Mesenteric fat pad (tissue), 1 donor: ENCODE data around the gene ATAD3C. TPM values are rescaled to one million over a fixed set of nuclear protein-coding genes. Genes with fewer than 3 reads are reported as not detected.
"Not testable (repeated sequence)": the region's sequence is repeated elsewhere in the genome, so short reads cannot be mapped to it uniquely, and the experiment has no call there.

ENCODE experiments used
- DNase-seq: peaks from one replicate; pipeline ENCODE4 v3.0.0-alpha.2; 2020; ENCODE audit warnings: low spot score
- total RNA-seq: library from RNA; stranded (reverse); fragmentation: NEBNext Ultra II Directional; extraction: Animal tissue kit (Norgen Biotek cat#: 25700); gene quantifications from one replicate; pipeline ENCODE4 v1.2.1, GENCODE V29; 2021
- donor health status: DM: yes; HTN: yes; CAD: no.

Gene ATAD3C
- total RNA-seq, 1 donor from 2014 or later = 0.51 TPM

DNA sequence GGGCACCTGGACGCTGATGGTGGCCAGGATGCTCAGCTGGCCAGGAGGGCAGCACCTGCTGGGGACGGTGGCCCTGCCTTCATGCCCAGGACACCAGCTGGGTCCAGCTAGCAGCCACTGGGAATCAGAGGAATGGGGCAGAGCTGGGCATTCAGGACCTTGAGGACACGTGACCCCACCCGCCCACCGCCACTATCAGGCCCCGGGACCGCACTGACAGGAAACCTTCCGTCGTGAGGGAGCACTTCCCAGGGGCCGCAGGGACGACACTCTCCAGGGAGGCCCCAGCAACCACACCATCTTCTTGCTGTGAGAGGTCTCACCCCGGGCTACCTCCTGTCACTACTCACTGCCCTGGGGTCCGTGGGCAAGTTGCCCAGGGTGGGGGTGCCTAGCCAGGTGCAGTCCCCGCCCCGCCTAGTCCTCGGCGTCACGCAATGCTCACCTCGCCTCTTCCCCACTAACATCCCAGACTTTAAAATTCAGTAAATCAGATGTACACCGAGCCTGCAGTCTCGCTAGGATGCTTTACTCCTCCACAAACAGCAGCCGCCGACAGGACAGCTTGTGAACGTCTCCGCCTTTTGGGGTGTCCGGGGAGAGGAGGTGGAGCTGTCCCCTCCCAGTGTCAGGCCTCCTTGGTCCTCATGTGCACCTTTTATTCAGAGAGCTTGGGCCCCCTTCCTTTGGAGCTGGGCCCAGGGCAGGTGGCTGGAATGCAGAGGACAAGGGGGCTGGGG lies 9.1 kb upstream of the ATAD3C start:
- DNase-seq = no peak

DNA sequence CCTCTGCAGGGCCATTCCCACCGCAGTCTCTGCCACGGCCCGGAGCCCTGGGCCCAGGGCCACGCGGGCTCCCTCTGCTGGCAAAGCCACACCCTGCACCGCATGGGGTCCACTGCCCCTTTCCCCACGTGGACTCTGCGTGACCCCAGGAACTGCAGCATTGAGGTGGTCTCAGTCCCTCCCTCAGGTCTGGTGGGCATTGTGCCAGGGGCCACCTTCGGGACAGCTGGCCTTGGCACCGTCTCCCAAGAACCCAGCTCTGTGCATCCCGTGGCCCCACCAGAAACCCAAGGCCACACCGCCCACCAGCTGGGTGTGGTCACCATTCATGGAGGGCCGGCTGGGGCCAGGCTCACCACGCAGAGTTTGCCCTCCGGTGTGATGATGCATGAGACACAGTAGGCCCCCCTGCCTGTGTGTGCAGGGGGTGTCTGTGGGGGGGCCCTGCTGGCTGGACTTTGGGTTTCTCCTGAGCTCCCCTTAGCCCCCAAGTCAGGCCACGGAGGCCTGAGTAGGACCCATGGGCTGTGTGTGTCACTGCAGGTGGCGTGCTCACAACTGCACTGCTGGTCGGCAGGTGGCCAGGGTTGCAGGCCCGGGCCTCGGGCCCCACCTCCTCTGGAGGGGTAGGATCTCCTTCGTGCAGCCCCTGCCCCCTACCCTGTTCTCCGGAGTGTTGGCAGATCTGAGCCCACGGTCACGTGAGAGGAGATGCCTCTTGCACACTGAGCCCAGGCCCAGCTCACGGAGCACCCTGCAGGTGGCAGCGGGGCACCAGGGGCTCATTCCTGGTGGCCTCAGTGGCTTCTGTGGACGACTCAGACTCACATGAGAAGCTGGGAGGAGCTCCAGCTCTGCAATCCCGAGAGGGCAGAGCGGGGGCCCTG lies 8.2 kb upstream of the ATAD3C start:
- no peak for DNase-seq

DNA sequence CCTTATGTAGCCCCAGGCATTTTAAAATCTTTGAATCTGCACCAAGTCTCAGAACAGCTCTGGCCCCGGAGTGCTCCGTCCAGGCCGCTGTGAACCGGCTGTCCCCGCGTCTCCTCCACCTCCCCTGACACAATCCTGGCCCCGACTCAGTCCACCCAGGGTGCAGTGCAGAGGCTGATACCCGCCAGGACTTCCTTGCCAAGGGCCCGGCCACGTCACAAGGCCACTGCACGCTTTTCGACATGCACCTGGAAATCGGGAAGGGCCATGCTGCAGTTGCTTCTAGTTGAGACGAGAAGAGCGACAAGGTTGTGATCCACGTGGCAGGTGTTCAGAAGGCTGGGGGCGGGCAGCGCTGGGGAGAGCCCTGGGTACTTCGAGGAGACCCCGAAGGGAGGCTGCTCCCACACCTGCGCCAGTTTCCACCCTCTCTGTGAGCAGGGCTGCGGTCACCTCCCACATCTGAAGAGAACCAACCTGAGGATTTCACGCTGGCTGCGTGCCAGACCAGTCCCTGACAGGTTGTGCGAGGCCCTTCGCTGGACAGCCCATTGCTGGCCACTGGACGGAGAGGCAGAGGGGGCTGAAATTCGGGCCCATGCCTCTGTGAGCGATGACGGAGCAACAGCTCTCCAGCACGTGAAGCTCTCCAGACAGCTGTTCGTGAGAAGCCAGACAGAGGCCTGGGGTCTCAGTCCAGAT lies 7.3 kb upstream of the ATAD3C start:
- DNase-seq = no peak

DNA sequence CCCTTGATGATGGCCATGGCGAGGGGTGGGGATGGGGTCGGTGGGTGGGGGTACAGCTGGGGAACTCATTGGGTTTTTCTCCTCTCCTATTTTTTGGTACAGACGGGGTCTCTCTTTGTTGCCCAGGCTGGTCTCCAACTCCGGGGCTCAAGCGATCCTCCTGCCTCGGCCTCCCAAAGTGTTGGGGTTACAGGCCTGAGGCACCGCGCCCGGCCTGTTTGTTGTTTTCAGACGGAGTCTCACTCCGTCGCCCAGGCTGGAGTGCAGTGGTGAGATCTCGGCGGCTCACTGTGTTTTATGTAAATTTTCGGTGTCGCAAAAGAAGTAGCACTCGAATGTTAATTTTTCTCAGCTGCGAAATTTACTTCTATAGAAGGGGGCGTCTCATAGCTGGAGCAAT lies 2.9 kb upstream of the ATAD3C start:
- not testable (repeated sequence) for DNase-seq

DNA sequence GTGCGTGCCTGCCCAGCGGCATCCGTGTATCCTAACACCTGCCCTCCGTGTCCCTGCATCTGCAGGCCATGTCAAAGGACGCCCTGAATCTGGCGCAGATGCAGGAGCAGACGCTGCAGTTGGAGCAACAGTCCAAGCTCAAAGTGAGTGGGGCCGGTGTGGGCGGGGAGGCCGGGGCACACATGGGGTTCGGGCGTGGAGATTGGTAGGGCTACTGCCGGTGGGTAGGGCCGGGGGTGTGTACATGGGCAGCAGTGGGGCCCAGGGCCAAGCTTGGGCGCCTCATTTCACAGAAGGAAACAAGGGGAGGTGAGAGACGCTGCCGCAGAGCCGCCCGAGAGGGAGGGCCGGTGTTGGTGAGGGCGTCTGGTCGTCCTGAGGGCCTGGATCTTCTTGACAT lies 1.1 kb downstream of the ATAD3C start:
- not testable (repeated sequence) for DNase-seq

DNA sequence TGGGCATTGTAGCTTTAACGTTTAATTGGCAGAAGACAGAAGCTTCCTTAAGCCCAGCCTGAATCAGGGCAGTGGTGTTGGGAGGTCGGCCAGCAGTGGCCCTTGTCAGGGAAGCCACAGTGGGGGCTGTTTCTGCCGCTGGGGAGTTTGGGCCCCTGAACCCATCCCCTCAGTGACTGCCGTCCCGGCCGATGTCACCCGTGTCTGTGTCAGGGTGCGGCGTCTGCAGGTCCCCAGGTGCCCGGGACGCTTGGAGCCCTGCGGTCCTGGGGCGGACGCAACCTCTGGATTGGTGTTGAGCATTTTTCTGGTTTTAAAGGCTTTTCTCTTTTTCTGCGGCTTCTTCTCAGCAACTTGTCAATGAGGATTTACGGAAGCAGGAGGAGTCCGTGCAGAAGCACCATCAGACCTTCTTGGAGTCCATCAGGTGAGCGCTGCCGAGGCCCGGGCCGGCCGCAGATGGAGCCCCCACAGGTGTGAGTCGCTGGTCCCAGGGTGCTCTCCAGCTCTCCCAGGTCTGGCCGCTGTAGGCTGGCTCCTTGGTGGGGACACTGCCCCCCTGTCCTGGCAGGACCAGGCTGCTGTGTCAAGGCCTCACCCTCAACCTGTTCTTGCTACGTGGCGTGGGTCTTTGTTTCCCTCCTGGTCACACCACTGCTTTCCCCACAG lies 2.3 kb downstream of the ATAD3C start:
- DNase-seq = no peak

DNA sequence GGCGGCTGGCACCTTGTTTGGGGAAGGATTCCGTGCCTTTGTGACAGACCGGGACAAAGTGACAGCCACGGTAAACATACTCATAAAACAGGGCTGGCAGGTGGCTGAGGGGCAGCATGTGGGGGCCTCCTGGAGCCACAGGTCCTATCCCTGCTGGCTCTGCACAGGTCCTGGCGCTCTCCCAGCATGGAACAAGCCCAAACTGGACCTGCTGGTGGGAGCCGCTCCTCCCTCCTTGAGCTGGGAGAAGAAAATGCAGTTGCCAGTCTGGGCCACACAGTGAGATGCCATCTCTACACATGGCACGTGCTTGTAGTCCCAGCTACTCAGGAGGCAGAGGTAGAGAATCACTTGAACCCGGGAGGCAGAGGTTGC lies 2.9 kb downstream of the ATAD3C start:
- DNase-seq = not testable (repeated sequence)

DNA sequence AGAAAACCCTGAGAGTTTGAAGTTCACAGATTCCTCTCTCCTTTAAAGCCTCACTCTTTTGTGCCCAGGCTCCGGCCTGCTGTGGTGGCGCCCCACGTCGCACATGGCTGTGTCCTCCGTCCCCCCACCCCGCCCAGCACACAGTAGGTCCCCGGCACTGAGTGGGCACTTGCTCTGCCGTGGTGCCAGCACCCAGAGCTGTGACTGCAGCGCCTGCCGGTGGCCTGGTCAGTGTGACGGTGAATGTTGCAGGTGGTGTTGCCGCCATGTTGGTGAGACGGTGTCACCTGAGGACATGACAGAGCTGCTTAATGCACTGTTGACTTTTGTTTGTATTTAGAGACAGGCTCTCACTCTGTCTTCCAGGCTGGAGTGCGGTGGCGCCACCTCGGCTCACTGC lies 3.4 kb downstream of the ATAD3C start:
- DNase-seq = no peak

DNA sequence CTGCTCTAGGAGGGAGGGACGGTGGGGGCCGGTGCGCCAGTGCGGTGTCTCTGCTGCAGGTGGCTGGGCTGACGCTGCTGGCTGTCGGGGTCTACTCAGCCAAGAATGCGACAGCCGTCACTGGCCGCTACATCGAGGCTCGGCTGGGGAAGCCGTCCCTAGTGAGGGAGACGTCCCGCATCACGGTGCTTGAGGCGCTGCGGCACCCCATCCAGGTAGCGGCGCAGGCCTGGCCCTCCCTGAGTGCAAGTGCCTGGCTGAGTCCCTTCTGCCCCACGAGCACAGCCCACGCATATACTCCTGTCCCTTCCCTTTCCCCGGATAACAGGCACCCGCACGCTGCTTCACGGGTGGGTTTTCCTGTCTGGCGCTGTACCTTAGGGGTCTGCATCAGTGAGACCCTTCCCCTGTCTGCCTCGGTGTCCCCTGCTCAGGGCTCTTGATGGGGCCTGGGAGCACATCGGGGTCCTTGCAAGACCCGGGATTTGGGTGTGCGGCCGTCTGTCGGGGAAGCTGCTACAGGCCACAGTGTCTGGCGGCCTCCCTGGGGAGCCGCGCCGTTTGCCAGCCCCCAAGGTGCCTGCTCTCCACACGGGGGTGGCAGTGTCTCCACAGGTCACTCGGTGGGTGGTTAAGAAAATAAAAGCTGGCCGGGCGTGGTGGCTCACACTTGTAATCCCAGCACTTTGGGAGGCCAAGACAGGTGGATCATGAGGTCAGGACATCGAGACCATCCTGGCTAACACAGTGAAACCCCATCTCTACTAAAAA lies 5.0 kb downstream of the ATAD3C start:
- DNase-seq = not testable (repeated sequence)

DNA sequence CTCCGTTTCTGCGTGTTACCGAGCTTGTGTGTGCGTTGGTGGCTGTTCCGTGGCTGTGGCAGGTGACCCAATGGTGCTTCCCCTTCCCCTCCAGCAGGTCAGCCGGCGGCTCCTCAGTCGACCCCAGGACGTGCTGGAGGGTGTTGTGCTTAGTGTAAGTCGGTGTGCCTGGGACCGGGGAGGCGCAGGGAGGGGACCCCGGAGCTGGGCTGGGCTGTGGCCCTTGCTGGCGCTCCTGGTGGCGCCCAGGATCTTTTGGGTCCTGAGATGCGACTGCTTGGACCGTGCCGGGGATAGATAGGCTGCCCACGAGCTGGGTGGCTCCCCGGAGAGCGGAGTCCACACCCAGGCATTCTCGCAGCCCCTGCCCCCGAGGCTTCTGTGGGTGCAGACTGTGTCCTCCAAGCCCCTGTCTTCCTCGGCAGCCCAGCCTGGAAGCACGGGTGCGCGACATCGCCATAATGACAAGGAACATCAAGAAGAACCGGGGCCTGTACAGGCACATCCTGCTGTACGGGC lies 5.9 kb downstream of the ATAD3C start:
- no peak for DNase-seq

DNA sequence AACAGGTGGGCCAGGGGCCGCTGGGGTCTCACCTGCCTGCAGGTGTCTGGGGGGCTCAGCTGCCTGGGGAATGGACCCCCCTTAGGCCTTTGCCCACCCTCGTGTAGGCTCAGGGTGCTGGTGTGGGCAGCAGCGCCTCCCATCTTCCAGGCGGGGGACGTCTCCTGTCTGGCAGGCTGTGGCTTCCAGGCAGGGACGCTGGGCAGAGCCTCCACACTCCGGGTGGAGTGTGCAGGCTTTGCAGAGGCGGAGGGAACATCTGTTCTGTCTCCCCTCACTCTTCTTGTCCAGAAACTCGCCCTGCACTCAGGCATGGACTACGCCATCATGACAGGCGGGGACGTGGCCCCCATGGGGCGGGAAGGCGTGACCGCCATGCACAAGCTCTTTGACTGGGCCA lies 6.4 kb downstream of the ATAD3C start:
- not testable (repeated sequence) for DNase-seq

DNA sequence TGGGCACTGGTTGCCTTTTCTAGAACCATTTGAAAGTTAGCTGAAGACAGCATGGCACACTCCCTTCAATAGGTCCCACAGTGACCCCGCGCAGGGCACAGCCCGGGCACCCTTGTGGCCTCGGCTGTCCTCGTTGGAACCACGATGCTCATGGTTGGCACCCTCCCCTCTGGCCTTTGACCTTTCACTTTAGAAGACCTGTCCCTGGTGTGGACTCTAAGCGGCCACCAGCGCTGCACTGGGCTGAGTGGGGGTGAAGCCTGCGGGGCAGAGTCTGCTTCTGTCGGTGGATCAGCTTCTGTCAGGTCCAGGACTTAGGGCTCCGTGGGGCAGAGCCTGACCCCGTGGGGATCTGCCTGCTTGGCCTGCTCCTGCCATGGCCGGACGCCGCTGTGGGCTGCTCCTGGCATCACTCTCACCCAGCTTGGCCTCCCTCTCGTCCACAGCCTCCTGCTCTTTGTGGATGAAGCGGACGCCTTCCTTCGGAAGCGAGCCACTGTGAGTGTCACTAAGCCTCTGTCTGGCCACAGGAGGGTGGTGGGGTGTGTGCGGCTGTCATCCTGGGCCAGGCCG lies 7.3 kb downstream of the ATAD3C start:
- not testable (repeated sequence) for DNase-seq

DNA sequence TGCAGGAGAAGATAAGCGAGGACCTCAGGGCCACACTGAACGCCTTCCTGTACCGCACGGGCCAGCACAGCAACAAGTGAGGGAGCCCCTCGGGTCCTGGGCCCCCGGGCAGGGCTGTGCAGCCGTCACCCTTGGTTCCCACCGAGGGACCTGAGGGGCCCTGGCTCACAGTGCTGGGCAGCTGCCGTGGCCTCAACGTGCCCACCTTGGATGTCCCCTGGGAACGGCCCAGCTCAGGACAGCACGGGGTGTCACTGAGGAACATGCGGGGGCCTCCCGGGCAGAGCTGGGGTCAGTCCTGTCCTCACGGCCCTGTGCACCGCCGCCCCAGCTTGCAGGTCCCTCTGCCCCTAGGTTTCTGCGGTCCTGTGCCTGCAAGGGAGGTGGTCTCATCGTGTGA lies 9.7 kb downstream of the ATAD3C start:
- not testable (repeated sequence) for DNase-seq

DNA sequence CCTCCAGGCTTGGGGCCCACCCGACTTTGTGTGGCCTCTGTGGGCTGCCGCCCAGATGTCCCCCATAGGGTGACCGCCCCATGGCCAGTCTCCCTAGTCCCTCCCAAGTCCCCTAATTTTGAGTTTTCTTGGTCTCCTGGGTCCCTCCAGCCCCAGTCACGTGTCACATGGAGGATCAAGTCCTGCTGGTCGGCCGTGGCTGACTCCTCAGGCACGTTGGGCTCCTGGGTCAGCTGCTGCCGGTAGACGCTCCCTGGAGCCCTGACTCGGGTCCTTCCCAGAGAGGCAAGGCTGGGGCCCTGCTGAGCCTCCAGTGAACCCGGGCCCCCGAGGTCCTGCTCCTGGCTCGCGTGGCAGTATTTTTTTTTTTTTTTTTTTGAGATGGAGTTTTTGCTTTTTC lies 10.2 kb downstream of the ATAD3C start:
- not testable (repeated sequence) for DNase-seq

DNA sequence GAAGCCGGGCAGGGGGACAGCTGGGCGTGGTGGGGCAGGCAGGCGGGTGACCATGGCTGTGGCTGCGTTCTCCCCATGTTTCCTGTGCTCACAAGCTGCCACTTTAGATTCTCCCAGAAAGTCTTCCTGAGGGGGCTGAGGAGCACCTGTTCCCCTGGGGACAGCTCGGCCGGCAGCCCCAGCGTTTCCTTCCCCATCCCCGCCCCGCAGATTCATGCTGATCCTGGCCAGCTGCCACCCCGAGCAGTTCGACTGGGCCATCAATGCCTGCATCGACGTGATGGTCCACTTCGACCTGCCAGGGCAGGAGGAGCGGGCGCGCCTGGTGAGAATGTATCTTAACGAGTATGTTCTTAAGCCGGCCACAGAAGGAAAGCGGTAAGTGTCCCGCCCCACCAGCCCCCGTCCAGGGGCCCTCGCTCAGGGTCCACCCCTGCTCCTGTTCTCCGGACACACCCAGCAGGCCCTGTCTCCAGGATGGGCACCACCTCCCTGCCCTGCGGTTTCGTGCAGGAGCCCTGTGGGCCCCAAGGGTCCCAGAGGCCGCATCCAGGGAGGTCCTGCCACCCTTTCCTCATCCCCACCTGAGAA lies 11.1 kb downstream of the ATAD3C start:
- DNase-seq = no peak

DNA sequence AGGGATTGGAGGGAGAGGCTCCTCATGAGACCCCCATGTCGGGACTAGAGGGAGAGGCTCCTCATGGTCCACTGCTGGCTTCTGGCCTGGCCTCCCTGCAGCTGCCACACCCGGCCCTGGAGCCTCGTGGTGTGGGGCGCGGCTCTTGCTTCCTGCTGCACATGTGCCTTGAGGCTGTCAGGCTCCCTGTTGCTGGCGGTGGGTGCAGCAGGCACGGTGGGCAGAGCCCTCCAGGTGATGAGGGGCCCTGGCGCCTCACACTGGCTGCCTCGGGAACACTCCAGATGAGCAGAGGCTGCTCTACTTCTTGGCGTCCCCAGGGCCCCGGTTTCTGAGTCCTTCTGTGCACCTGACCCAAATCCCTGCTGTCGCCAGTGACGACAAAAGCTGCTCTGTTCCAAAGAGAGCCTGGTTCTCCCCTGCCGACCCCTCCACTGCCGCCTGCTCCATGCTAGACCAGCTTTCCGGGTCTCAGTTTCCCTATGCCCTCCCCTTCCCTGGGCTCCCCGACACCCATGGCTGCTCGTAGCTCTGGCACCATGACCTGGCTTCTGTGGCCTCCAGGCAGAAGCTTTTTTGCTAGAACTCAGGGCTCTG lies 12.3 kb downstream of the ATAD3C start:
- DNase-seq = no peak

DNA sequence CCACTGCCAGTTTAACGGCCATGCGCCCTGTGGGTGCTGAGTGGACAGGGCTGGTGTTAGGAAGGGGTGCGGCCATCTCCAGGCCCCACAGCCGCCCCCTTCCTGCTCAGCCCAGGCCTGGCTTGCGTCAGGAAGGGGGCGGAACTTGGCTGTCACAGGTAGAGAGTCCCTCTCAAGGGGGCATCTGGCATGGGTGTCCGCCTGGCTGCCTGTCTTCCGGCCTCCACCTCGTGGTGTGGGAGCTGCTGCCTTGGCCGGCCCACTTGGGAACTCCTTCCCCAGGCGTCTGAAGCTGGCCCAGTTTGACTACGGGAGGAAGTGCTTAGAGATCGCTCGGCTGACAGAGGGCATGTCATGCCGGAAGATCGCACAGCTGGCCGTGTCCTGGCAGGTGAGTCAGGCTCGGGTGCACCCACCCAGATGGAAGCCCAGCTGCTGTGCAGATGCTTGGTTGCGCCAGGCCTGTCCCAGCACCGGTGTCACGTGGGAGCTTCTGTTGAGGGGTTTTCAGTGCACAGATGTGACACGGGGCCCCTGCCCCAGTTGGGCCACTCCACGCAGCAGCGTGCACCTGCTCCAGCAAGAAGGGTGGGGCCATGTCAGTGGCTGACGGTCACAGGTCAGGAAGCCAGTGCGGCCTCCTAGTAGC lies 13.0 kb downstream of the ATAD3C start:
- DNase-seq = no peak

DNA sequence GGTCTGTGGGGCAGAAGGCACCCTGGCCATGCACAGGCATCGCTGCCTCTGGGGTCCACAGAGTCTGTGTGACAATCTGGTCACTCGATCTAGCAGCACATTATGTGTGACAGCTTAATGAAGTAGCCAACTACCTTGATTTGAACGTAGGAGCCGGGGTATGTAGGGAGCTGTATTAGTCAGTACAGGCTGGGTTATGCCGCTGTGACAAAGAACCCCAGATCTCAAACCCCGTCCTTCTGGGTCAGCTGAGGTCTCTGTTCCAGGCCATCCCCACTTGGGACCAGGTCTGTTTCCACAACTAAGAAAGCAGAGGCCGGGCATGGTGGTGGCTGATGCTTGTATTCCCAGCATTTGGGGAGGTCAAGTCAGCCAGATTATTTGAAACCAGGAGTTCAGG lies 13.8 kb downstream of the ATAD3C start:
- no peak for DNase-seq
